H9 (cell line): Measurements from ENCODE around the gene COX5A. TPM values are rescaled to one million over a fixed set of nuclear protein-coding genes. Genes with fewer than 3 reads are reported as not detected.

ENCODE experiments used
- DNase-seq: peaks from one replicate; pipeline ENCODE4 v3.0.0-alpha.2; 2017
- H2AFZ ChIP-seq: one replicate; pipeline ENCODE4 v1.6.1; 2013; ENCODE audit warnings: mild to moderate bottlenecking, low read length, control low read depth, moderate library complexity
- H2AK5ac ChIP-seq: 2 replicates; pipeline ENCODE4 v1.6.1; 2013; ENCODE audit warnings: low read length, control low read depth, mixed read lengths; ENCODE audit not compliant: insufficient read length
- H2BK120ac ChIP-seq: one replicate; pipeline ENCODE4 v1.6.1; 2013; ENCODE audit warnings: low read depth, mild to moderate bottlenecking, low read length, control low read depth, inconsistent platforms; ENCODE audit not compliant: poor library complexity, severe bottlenecking
- H2BK12ac ChIP-seq: 2 replicates; pipeline ENCODE4 v1.6.1; 2013; ENCODE audit warnings: low read length, control low read depth, mixed read lengths, low read depth; ENCODE audit not compliant: insufficient read length
- H2BK15ac ChIP-seq: 2 replicates; pipeline ENCODE4 v1.6.1; 2013; ENCODE audit warnings: low read depth, low read length, control low read depth
- H2BK20ac ChIP-seq: one replicate; pipeline ENCODE4 v1.6.1; 2013; ENCODE audit warnings: low read depth, mild to moderate bottlenecking, low read length, control low read depth, inconsistent platforms; ENCODE audit not compliant: poor library complexity, severe bottlenecking
- H2BK5ac ChIP-seq: 2 replicates; pipeline ENCODE4 v1.6.1; 2013; ENCODE audit warnings: low read length, control low read depth, mixed read lengths; ENCODE audit not compliant: insufficient read length
- H3K14ac ChIP-seq: 2 replicates; pipeline ENCODE4 v1.6.1; 2013; ENCODE audit warnings: low read length, control low read depth; ENCODE audit not compliant: insufficient read depth
- H3K18ac ChIP-seq: 2 replicates; pipeline ENCODE4 v1.6.1; 2013; ENCODE audit warnings: low read depth, mild to moderate bottlenecking, mixed read lengths, low read length, control low read depth; ENCODE audit not compliant: insufficient read length
- H3K23ac ChIP-seq: 2 replicates; pipeline ENCODE4 v1.6.1; 2013; ENCODE audit warnings: low read length, control low read depth, mixed read lengths, low read depth; ENCODE audit not compliant: insufficient read length
- H3K23me2 ChIP-seq: 2 replicates; pipeline ENCODE4 v1.6.1; 2013; ENCODE audit warnings: low read depth, mild to moderate bottlenecking, mixed read lengths, low read length, control low read depth; ENCODE audit not compliant: insufficient read length, poor library complexity, severe bottlenecking
- H3K27ac ChIP-seq: 2 replicates; pipeline ENCODE4 v1.5.1; 2013; ENCODE audit warnings: low read length, control low read depth, mixed read lengths, low read depth; ENCODE audit not compliant: insufficient read length
- H3K27me3 ChIP-seq: 2 replicates; pipeline ENCODE4 v1.6.1; 2013; ENCODE audit warnings: low read length, control low read depth, inconsistent platforms; ENCODE audit not compliant: insufficient read depth
- H3K4ac ChIP-seq: 2 replicates; pipeline ENCODE4 v1.6.1; 2013; ENCODE audit warnings: low read depth, mild to moderate bottlenecking, control low read depth, inconsistent platforms, low read length, moderate library complexity
- H3K4me1 ChIP-seq: 2 replicates; pipeline ENCODE4 v1.6.1; 2013; ENCODE audit warnings: low read length, control low read depth, inconsistent platforms; ENCODE audit not compliant: insufficient read depth
- H3K4me2 ChIP-seq: 2 replicates; pipeline ENCODE4 v1.6.1; 2013; ENCODE audit warnings: low read length, control low read depth, mixed read lengths; ENCODE audit not compliant: insufficient read length, insufficient read depth
- H3K56ac ChIP-seq: 2 replicates; pipeline ENCODE4 v1.6.1; 2013; ENCODE audit warnings: low read depth, mild to moderate bottlenecking, mixed read lengths, low read length, control low read depth; ENCODE audit not compliant: insufficient read length
- H3K79me1 ChIP-seq: 2 replicates; pipeline ENCODE4 v1.6.1; 2013; ENCODE audit warnings: low read depth, mild to moderate bottlenecking, moderate library complexity, low read length, control low read depth, inconsistent platforms; ENCODE audit not compliant: insufficient read depth, poor library complexity, severe bottlenecking
- H3K79me2 ChIP-seq: 2 replicates; pipeline ENCODE4 v1.6.1; 2013; ENCODE audit warnings: low read length, control low read depth, inconsistent platforms; ENCODE audit not compliant: insufficient read depth
- H3K9ac ChIP-seq: 2 replicates; pipeline ENCODE4 v1.6.1; 2013; ENCODE audit warnings: low read length, control low read depth, mixed read lengths; ENCODE audit not compliant: insufficient read length; ENCODE audit errors: extremely low read depth
- H3K9me3 ChIP-seq: one replicate; pipeline ENCODE4 v1.6.1; 2013; ENCODE audit warnings: low read depth, low read length, inconsistent platforms; ENCODE audit not compliant: control insufficient read depth
- H3T11ph ChIP-seq: one replicate; pipeline ENCODE4 v1.6.1; 2013; ENCODE audit warnings: mild to moderate bottlenecking, low read length, control low read depth, inconsistent platforms
- H4K20me1 ChIP-seq: one replicate; pipeline ENCODE4 v1.6.1; 2013; ENCODE audit not compliant: control insufficient read depth, insufficient read length, insufficient read depth
- H4K5ac ChIP-seq: 2 replicates; pipeline ENCODE4 v1.6.1; 2013; ENCODE audit warnings: low read depth, mild to moderate bottlenecking, mixed read lengths, low read length, control low read depth; ENCODE audit not compliant: insufficient read length
- H4K8ac ChIP-seq: replicated peaks from 2 replicates; pipeline ENCODE4 v1.6.1; 2013; ENCODE audit warnings: low read length, control low read depth, mixed read lengths, low read depth; ENCODE audit not compliant: insufficient read length
- H4K91ac ChIP-seq: 2 replicates; pipeline ENCODE4 v1.6.1; 2013; ENCODE audit warnings: low read depth, mild to moderate bottlenecking, moderate library complexity, mixed read lengths, low read length, control low read depth; ENCODE audit not compliant: insufficient read length
- H3K27ac Mint-ChIP-seq, 3 experiments: 2 replicates in 2 of 3; 3 replicates in 1 of 3; pipeline ENCODE4 v1.8.0; 2020 to 2021; ENCODE audit warnings: mixed read lengths in 3 of 3, mild to moderate bottlenecking in 1 of 3, moderate library complexity in 1 of 3
- H3K27me3 Mint-ChIP-seq: 2 replicates; pipeline ENCODE4 v1.8.0; 2021; ENCODE audit warnings: low read depth, mild to moderate bottlenecking, moderate library complexity, mixed read lengths
- H3K36me3 Mint-ChIP-seq, 3 experiments: 2 replicates in 2 of 3; 3 replicates in 1 of 3; pipeline ENCODE4 v1.8.0; 2020 to 2021; ENCODE audit warnings: low read depth in 3 of 3, mixed read lengths in 3 of 3; ENCODE audit not compliant: insufficient read depth in 1 of 3
- H3K4me1 Mint-ChIP-seq, 2 experiments: 2 replicates each; pipeline ENCODE4 v1.8.0; 2020; ENCODE audit warnings: mixed read lengths in 2 of 2
- H3K4me3 Mint-ChIP-seq, 2 experiments: 2 replicates in 1 of 2; 3 replicates in 1 of 2; pipeline ENCODE4 v1.8.0; 2020 to 2021; ENCODE audit warnings: mild to moderate bottlenecking in 2 of 2, mixed read lengths in 2 of 2, moderate library complexity in 1 of 2
- H3K9me3 Mint-ChIP-seq, 2 experiments: 2 replicates in 1 of 2; 3 replicates in 1 of 2; pipeline ENCODE4 v1.8.0; 2020; ENCODE audit warnings: mild to moderate bottlenecking in 2 of 2, mixed read lengths in 2 of 2, moderate library complexity in 1 of 2
- WGBS: extraction: QIAGEN DNeasy Blood & Tissue Kit; methylation state at CpG from one replicate; pipeline ENCODE4 v1.1.7; 2013; ENCODE audit warnings: missing lambda C conversion rate, low lambda C conversion rate, mixed read lengths; ENCODE audit not compliant: insufficient read length; ENCODE audit errors: extremely low coverage; 5-methylcytosine and 5-hydroxymethylcytosine counted together
- total RNA-seq: library from RNA; stranded (reverse); gene quantifications from 2 replicates; pipeline ENCODE4 v1.2.1, GENCODE V29; 2021
- TF ChIP-seq, protein P1 (sequence below): fragments of 200-600 bp; sonication (generic); conservative IDR thresholded peaks from 3 replicates; pipeline ENCODE4 v1.8.0; 2021; ENCODE audit warnings: antibody characterized with exemption, mild to moderate bottlenecking

COX5A gene
- total RNA-seq, 1 experiment from 2014 or later, result 331 TPM

DNA sequence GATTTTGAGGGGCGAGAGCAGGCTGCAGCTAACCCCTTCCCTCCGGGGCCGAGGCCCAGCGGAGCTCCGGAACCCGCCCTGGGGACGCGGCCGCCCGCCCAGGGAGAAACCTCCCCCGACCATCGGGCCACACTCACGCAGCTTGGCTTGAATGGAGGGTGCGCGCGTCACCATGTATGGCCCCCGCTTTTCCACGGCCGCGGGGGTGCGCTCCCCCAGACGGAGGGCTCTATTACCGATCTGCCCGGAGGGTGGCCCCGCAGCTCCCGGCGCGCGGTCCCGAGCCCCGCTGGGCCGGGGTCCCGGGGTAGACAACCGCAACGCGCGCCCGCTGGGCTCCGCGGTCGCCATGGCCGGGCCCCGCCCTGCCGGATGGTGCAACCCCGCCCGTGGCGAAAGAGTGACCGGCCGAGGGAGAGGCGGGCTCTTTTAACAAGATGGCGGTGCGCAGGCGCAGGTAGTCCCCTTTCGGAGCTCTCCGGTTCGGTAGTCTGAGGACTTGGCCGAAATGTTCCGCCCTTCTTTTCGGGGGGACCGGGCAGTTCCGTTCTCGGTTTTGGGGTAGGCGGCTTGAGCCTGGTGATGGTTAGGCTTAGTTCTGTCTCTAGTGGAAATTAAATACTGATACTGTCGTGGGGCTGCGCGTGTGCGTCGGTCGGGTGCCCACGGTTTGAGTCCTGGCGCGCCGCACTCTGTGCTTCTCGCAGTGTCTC lies 31.3 kb downstream of the COX5A start, which contains the start of gene FAM219B:
FAM219B (minus strand) TSS at position 402 of the 713 bp plus-strand sequence; CDS start at position 351, 51 bp downstream.
- Histone ChIP-seq H3K79me1 (no peaks in the 10 kb centered on the region), H3K23ac (no peak within 1 kb of the TSS), H2AFZ (peak within 1 kb of the TSS; percentile 26), H3K23me2 (peaks cover 9% of the 10 kb centered on the region), H3K18ac (peak within 1 kb of the TSS; percentile 9), H2BK15ac (no peak within 1 kb of the TSS; the same call in 1 of the 2 replicates), H3K9ac (peak within 1 kb of the TSS; percentile 60), H3T11ph (no peak within 1 kb of the TSS), H2AK5ac (no peak within 1 kb of the TSS), H3K4me2 (peak within 1 kb of the TSS; percentile 77), H2BK12ac (no peak within 1 kb of the TSS), H4K8ac (no peak within 1 kb of the TSS), H3K4ac (no peak within 1 kb of the TSS), H3K14ac (peak within 1 kb of the TSS; percentile 68), H3K27me3 (no peaks in the 10 kb centered on the region), H3K56ac (no peak within 1 kb of the TSS), H4K91ac (no peak within 1 kb of the TSS), H3K4me1 (no peaks in the 10 kb centered on the region), H3K27ac (no peak within 1 kb of the TSS), H3K9me3 (no peaks in the 10 kb centered on the region), H3K79me2 (no peaks in the 10 kb centered on the region), H2BK120ac (no peak within 1 kb of the TSS), H2BK5ac (no peak within 1 kb of the TSS), H2BK20ac (no peak within 1 kb of the TSS), H4K5ac (no peak within 1 kb of the TSS), H4K20me1 (no peaks in the 10 kb centered on the region)
- DNase-seq, result peak; percentile 88
- TF ChIP-seq, protein P1, sequence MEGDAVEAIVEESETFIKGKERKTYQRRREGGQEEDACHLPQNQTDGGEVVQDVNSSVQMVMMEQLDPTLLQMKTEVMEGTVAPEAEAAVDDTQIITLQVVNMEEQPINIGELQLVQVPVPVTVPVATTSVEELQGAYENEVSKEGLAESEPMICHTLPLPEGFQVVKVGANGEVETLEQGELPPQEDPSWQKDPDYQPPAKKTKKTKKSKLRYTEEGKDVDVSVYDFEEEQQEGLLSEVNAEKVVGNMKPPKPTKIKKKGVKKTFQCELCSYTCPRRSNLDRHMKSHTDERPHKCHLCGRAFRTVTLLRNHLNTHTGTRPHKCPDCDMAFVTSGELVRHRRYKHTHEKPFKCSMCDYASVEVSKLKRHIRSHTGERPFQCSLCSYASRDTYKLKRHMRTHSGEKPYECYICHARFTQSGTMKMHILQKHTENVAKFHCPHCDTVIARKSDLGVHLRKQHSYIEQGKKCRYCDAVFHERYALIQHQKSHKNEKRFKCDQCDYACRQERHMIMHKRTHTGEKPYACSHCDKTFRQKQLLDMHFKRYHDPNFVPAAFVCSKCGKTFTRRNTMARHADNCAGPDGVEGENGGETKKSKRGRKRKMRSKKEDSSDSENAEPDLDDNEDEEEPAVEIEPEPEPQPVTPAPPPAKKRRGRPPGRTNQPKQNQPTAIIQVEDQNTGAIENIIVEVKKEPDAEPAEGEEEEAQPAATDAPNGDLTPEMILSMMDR, result no peak
- H3K27ac Mint-ChIP-seq, result peak within 1 kb of the TSS; percentile 95 to 97 (median 96)
- peaks cover 32 to 52% (median 51%) of the 10 kb centered on the region in 3 experiments for H3K36me3 Mint-ChIP-seq
- H3K4me3 Mint-ChIP-seq, result peak within 1 kb of the TSS; percentile 95 to 98
- H3K9me3 Mint-ChIP-seq, result peaks cover 0 to 5% of the 10 kb centered on the region in 2 experiments; a peak in 1 of 5 replicates
- H3K27me3 Mint-ChIP-seq, result no peaks in the 10 kb centered on the region
- no CpG with 5 or more reads among the region's 74 CpGs for WGBS
- peaks cover 19 to 20% of the 10 kb centered on the region in 2 experiments for H3K4me1 Mint-ChIP-seq
